Activated CD4-positive, CD25-positive, alpha-beta regulatory T cell treated with anti-CD3 and anti-CD28 coated beads, Interleukin-2, amount 50 U/mL, for 72 hours (primary cell): ENCODE results near the gene PAX5.

Experiments used
- DNase-seq: peaks from one replicate; pipeline ENCODE4 v3.0.0; 2021

The PAX5 gene

DNA sequence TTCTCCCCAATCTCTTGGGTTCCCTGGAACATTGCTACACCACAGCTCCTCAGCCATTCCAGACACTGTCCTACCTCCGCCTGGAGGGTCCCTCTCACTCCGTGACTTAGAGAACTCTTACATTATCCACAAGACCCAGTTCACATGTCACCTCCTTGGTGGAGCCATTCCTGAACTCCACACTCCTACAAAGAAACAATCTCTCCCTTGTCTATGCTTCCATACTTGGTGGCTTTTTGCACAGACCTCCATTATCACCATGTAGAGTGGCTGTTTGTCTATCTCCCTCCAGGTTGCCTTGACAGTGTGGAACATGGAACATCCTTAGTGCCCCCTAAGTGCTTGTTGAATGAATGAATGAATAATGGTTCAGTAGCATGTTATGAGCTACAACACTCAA is 105.9 kb downstream of the PAX5 start:
- DNase-seq, result no peak

DNA sequence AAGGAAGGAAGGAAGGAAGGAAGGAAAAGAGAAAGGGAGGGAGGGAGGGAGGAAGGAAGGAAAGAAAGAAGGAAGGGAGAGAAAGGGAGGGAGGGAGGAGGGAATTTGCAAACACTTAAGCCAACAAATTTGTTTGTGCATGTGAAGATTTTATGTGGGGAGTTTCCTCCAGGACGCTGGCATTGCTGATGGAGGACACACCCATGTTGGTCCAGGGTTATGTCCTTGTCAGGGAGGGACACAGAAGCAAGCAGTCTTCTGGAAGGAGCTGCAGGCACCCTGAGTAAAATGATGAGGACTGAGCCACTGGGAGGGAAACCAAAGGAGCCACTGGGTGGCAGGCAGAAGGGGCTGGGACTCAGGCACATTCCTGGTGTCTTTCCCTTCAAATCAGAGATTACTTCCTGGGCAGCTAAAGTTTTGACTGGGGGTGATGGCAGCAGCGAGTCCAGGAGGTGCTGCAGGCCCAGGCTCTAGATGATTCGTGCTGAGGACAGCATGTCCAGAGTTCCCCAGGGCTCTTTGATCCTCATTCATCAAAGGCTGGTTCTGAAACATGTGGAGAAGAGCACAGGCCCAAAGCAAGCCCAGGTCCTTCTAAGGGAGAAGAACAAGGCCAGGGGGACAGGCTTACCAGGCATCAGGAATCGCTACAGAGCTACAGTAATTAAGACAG is 109.2 kb downstream of the PAX5 start:
- DNase-seq, result no peak

DNA sequence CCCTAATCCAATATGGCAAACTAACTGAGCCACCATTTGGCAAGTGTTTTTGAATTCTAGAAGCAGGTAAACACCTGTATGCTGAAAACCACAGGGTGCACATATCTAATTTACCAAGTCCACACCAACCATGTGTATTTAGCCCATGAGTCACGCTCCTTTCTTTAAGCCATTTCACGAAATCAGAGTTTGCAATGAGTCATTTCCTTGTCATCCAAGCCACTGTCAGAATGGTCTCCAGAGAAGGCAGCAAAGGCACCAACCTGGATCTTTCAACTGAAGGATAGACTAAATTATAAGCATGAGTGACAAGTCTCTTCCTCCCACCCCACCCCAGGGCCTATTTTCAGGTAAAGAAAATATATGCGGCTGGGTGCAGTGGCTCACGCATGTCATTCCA is 110.0 kb downstream of the PAX5 start:
- no peak for DNase-seq

DNA sequence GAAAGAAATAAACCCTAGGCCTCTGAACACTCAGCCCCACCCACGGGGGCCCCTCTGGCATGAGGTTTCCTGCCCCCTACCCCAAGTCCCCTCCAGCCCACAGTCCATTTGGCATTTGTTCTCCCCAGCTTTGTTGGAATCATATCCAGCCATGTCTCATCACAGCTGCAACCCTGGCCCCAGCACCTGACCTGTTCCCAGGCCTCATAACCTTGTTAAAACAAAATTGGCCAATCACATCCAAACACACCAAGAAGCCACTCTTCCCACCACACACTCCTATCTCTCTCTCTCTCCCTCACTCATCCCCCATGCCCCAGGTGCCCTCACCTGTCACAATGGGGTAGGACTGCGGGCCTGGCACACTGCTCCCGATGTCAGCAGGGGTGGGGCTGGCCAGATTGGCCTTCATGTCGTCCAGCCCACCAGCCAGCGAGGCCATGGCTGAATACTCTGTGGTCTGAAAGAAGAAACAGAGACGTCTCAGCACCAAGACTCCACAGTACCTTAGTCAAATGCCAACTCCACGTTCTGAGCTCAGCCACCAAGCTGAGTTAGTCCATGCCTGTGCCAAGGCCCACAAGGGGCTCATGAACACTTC is 110.9 kb downstream of the PAX5 start:
- no peak for DNase-seq

DNA sequence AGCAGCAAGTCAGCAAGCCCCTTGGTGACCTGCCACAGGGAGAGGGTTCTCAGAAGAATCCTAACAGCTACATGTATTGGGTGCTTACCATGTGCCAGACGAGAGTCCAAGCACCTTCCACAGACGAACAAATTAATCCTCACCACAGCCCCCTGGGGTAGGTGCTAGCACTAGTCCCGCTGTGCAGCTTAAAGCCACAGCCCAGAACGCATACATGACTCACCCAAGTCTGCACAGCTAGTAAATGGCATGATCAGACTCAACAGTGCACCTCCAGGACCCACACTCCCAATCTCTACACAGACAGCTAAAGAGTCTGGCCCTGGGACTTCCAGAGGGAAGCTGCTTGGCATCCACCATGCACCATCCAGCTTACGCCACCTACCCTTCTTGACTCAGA is 111.5 kb downstream of the PAX5 start:
- DNase-seq, result no peak

DNA sequence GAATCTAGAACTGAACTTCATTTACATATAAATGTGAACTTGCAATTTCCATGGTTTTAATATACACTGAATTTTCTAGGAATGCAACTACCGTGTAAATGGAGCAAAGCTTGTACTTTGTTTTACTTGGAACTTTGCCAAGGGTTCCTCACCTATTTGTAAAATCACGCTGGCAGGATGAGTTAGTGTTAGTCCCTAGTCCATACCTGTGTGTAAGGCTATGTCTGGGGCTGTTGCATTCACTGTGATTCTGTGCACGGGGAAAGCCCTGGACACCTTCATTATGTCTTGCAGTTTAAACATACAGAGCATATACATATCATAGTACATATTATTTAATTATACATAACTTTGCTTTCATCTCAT is 119.9 kb downstream of the PAX5 start:
- no peak for DNase-seq

DNA sequence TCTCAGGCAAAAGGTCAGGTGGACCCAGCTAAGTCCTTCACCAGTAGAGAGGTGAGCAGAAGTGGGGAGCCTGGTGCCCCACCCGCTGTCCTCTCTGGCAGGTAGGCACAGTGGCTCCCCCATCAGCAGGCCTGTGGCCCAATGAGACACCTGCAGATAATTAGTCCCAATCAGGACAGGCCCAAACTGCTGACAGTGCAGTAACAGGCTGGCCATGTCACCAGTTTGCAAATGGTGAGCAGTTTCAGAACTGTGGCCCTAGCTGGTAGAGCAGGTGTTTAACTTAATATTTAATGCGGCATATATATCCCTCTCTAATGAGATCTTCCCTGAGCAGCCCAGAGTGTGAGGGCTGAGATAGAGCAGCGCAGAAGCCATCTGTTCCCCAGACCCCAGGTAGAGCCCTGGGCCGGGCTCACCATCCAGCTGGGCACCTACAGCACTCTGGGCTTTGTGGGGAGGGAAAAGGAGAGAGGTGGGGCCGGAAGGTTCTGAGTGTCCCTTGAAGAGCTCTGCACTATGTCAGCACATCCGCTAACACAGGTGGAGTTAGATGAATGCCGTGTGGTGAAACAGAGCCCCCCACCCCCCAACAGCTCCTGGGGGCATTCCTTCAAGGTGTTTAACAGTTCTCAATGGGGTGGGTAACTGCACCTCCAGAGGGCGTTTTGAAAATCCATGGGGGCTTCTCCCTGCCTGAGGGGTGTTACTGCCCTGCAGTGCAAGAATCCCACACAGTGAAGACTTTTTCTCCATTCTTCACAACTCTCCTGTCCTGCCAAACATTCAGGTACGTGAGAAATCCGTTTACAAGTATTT is 120.5 kb downstream of the PAX5 start:
- no peak for DNase-seq

DNA sequence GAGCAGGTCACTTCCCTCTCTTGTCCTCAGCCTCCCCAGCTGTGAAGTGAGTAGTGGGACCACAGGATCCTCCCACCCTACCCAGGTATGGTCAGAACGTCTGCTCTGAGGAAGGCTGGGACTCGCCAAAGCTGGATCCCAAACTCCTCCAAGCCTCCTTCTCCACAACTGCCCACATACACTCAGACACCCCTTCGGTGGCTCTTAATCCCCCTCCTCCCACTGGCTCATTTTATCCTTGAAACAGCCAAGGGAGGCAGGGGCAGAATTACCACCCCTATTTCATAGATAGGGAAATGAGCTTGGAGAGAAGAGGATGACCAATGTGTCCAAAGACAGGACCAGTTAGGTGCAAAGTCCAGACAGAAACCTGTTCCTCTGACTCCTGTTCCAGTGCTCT is 121.4 kb downstream of the PAX5 start:
- DNase-seq, result no peak

DNA sequence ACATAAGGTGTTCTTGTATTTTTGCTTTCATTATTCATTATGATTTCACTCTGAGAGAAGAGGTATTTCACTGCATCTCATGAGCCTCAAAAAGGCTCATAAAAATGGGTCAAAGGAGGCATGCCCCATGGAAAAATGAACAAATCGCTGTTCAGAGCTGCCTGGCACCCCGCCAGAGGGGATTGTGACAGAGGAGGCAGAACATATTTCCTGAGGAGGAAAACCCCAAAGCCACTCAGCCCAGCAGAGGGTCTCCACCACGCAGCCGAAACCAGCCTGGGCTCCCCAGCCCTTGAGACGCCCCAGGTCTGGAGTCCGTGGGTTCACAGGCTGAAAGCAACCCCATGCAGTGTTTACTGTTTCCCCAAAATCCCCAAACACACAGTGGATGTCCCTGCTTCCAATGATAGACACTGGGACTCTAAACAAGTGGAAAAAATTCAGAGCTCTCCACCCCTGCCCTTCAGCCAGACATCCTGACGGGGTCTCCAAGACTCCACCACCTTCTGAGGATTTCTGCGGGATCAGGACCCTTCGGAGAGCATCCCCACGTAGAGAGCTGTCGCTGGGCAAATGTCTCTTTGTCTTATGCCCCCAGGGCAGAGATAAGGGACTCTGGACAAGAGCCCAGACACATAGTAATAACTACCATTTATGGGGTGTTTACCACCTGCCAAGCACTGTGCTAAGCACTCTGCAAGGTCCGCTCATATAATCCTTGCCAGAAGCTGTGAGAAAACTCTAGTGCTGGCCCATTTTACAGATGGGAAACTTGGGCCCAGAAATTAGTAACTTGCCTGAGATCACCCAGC is 122.3 kb downstream of the PAX5 start:
- DNase-seq, result no peak

DNA sequence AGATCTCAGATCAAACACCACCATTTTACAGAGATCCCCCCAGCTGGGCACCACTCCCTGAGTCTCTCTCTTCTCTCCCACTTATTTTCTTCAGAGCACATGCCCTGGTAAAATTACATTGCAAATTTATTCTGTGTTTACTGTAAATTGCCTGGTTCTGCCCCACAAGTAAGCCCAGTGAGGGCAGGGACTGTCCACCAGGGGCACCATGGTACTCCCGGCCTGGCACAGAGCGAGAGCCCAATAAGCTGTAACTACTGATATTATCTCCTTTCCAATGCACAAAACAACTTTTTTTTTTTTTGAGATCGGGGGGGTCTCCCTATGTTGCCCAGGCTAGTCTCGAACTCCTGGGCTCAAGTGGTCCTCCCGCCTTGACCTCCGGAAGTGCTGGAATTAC is 123.0 kb downstream of the PAX5 start:
- DNase-seq, result no peak

DNA sequence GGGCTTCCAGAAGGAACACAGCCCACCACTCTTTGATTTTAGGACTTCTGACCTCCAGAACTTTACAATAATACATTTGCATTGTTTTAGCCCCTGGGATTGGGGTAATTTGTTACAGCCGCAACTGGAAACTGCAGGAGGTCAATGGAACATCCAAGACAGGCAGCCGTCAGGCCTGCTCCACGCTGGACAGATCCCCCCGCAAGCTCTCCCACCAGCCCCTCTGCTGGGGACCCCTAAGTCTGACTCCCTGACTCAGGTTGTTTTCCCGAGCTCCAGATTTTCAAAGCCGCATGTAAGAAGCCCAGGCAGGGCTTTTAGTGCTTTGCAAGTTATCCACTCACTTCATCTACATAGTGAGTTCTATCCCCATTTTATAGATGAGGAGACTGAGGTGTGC is 127.6 kb downstream of the PAX5 start:
- DNase-seq, result no peak

DNA sequence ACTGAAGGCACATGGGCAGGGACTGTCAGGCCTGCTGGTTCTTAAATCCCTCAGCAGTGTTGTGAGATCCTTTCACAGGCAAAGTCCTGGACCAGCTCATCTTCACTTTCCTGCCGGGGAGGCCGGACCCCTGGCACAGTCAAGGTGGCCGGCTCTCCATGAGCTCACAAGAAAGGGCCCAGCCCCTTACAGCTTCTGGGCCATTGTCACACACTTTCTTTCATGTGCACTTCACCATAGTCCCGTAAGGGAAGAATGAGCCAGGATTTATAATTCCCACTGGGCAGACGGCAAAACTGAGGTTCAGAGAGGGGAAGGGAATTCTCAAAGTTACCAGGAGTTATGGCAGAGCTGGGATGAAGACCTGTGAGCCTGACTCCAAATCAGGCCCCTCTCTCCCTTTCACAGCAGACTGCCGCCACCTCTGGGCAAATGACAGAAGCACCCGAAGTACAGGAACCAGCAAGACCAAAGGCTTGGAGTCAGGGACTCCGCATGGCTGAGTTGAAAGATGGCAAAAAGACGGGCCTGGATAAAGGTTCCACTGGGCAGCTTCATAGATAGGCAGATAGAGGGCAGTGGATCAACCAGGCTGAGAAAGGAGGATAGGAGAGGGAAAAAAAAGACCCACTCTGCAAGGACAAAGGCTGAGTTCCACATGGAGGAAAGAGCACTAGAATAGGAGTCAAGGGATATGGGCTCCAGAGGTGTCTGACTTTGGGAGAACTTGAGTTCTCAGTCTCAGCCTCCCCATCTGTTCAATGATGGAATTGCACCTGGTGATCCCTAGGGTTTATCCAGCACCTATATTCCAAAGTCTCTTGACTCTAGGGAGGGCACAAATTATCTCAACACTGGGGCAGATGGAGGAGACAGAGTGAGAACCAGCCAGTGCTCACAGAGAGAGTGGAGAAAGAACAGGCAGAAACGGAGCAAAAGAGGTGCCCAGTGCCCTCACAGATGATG is 128.7 kb downstream of the PAX5 start:
- no peak for DNase-seq

DNA sequence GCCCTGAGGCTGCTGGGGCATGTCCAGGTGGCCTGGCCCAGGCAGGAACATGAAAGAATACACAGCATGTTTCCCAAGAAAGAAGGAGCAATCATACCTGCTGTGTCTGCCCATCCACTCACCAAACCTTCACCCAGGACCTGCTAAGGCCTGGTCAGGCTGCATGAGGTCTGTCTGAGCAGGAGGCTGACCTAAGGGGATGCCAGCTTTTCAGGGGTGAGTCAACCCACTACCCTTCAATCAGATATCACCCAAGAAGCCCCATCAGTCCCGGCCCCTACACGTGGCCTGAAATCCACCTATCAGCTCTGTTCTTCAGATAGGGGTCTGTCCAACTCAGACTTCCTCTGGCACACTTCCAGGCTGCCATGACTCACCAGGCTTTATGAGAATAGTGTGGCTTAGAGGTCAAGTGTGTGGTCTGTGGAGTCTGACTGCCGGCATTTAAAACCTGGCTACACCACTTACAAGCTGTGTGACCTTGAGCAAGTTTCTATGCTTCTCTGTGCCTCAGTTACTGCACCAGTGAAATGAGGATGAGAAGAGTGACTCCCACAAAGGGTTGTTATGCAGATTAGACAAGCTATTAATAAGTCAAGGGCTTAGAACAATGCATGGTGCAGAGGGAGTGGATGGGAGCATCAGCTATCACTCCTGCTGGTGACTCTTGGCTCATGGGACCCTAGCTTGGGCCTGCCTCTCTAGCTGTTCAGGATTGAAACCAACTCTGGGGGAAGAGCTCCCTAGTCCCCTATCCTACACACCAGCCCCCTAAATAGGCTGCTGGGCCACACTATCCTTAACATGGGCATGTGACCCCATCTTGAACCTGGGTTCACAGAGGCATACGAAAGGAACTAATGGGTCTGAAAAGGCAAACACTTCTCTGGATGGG is 130.3 kb downstream of the PAX5 start:
- DNase-seq, result peak; percentile 45

DNA sequence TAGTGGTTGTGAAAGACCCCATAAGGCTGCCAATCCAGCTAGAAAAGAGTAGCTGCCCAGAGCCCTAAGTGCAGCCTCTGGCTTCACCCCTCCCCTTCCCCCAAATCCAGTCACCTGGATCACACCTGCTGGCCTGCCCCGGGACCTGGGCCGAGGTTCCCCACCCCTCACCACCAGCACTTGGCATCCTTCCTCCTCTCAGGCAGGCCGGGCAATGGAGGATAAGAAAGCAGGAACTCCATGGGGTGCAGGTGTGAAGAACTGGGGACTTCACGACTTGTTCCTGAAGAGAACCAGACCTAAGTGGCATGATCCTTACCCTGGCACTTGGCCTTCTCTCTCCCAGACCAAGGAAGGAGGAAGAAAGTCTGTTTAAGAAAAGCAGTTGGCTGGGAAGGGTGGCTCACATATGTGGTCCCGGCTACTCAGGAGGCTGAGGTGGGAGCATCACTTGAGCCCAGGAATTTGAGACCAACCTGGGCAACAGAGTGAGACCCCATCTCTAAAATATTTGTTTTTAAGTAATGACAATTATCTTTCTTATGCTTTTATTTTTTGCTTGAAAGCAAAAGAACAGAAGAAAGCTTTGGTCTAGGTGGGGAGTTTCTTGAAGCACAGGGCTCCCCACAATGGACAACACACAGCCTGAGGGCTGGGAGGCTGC is 131.1 kb downstream of the PAX5 start:
- no peak for DNase-seq

DNA sequence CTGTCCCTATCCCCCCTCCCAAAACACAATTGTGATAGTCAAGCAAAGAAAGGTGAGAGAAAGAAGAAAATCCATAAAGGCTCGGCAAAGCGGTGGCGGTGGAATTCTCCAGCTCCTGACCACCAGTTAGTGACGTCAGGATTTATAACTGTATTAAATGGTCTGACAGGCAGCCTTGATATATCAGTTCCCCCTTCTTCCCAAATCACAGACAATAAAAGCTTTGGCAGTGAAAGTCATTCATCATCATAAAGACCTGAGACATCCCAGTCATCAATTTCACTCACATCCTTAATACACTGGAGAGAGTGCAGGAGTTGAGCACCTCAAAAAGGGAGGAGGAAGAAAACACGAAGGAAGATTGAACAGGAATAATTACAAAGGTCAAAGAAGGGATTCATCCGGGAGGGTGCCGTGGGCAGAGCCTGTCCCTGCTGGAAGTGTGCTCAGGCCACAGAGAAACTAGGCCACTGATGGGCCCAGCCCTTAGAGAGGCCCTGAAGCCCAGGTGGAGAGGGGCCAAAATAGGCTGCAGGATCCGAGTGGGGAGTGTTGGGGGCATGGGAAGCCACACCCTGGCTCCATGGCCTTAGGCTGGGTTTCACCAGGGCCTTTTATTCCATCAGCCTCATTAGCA is 131.9 kb downstream of the PAX5 start:
- no peak for DNase-seq

DNA sequence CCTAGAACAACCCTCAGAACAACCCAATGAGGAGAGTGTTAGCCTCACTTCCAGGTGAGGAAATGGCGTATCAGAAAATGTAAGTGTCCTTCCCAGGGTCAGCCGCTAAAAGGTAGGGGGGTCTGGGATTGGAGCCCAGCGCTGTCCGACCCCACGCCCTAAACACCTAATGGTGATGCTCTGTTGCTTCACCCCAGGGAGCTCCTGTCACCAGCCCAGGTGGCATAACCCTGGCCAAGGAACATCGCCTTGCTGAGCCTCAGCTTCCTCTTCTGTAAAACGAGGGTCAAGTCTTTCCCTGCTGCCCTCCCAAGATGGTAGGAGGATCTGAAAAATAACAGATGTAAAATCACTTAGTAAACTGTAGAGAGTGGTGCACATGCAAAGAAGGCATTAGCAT is 132.5 kb downstream of the PAX5 start:
- DNase-seq, result no peak

DNA sequence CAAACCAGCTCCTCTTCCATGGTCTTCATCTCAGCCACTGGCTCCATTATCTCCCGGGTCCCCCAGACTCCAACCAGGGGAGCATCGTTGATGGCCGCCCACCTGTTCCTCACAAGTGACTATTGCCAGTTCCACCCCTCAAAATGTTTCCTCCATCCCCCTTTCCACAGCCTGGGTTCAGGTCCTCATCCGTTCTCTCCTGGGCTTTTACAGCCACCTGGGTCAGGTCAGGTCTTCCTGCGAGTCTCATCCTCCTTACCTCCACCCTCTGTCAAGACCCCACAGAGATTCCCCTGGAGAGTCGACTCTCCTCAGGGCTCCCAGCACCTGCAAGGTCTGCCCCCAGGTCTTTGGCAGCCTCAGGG is 133.2 kb downstream of the PAX5 start:
- DNase-seq, result no peak

DNA sequence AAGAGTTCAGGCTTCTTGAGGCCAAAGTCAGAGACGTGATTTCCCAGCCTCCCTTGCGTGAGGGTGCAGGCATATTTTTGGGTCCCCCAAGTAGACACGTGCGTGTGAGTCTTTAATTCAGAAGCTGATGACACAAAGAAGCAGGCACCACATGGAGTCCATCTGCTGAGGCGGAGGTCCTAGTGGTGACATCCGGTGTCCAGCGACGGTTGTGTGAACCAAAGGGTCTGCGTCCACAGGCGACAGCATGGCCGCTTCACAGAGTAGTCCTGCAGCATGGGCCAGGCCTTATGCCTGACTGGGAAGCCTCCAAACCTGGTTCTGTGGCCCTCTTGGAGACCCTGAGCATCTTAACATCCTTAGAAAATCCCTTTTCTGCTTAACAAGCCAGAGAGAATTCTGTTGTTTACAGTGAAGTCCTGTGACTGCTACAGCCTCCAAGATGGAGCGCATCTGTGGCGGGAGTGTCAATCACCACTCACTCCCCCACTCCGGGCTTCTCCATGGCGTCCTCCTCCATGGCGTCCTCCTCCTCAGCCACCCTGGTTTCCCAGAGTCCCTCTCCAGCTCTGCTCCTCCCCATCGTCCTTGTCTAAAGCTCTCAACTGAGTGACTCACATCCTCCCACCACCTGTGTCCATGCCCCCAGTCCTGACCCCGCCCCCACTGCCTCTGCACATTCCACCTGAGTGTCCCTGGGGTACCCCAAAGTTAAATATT is 133.8 kb downstream of the PAX5 start:
- no peak for DNase-seq

DNA sequence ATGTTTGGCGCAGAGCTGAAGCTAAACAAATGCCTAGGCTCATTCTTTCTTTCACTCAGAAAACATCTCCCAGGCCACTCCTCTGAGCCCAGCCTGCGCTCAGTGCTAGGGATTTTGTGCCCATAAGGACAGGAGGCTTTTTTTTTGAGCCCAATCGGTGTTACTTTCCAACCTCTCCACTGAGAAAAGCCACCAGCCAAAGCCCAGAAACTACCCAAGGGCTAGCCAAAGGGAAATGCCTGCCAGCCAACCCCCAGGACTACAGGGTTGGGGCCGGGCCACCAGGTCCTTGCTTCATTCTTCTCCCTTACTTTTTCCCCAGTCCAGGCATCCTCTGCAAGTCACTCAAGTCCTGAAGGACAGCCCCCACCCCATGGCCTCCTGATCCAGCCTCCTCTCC is 134.7 kb downstream of the PAX5 start:
- DNase-seq, result no peak
